Psoas muscle (tissue), 8 donors: ENCODE data around the gene PLD3. TPM values are rescaled to one million over a fixed set of nuclear protein-coding genes. Genes with fewer than 3 reads are reported as not detected.

Experiments used
- ATAC-seq, 4 donors: fragments of 200-7000 bp; cut with Tn5 transposase; one replicate each; pipeline ENCODE4 v1.9.1; 2020; ENCODE audit warnings: moderate library complexity in 3 of 4, mild to moderate bottlenecking in 2 of 4
- DNase-seq, 2 donors: peaks; one replicate each; pipeline ENCODE4 v3.0.0-alpha.2; 2020
- H3K27ac ChIP-seq: fragments of 200-600 bp; one replicate; pipeline ENCODE4 v1.8.0; 2022
- H3K27me3 ChIP-seq, 3 donors: fragments of 200-600 bp in 1 of 3; one replicate each; pipeline versions ENCODE4 v1.6.1 to v1.8.0; 2013 to 2022; ENCODE audit warnings: low read length in 2 of 3, mild to moderate bottlenecking in 2 of 3, moderate library complexity in 1 of 3; ENCODE audit not compliant: insufficient read depth in 3 of 3
- H3K36me3 ChIP-seq, 2 donors: fragments of 200-600 bp in 1 of 2; one replicate each; pipeline versions ENCODE4 v1.6.1 to v1.8.0; 2013 to 2022; ENCODE audit warnings: low read depth in 1 of 2, mild to moderate bottlenecking in 1 of 2, moderate library complexity in 1 of 2; ENCODE audit not compliant: insufficient read depth in 1 of 2
- H3K4me1 ChIP-seq: fragments of 200-600 bp; one replicate; pipeline ENCODE4 v1.8.0; 2022
- H3K4me3 ChIP-seq: fragments of 200-600 bp; one replicate; pipeline ENCODE4 v1.8.0; 2022; ENCODE audit warnings: mild to moderate bottlenecking
- H3K9me3 ChIP-seq: fragments of 200-600 bp; one replicate; pipeline ENCODE4 v1.8.0; 2022
- WGBS, 3 donors: extraction: QIAGEN DNeasy Blood & Tissue Kit; methylation state at CpG; one replicate each; pipeline versions ENCODE4 v1.1.6 to v1.1.7; 2013; 5-methylcytosine and 5-hydroxymethylcytosine counted together
- intact Hi-C, 2 donors: fragments of 100-400 bp; cut with DNase I; formaldehyde crosslinking; loops; one replicate each; pipeline versions ENCODE4 v1.11.0 to v1.14.2; 2022
- polyA plus RNA-seq, 3 donors: library from polyadenylated mRNA; stranded (reverse); fragments of 200-250 nt; gene quantifications; one replicate each; pipeline ENCODE4 v1.2.3, GENCODE V29; 2013
- total RNA-seq, 4 donors: library from RNA; stranded (reverse); fragmentation: NEBNext Ultra II Directional in 2 of 4; extraction: Animal tissue kit (Norgen Biotek cat#: 25700) in 2 of 4; gene quantifications; one replicate each; pipeline versions ENCODE4 v1.2.1 to v1.2.4, GENCODE V29; 2021 to 2023
- TF ChIP-seq, protein P1 (sequence below): fragments of 200-600 bp; IDR thresholded peaks from one replicate; pipeline ENCODE4 v1.8.0; 2022; ENCODE audit warnings: antibody characterized with exemption
- donor health status: healthy with polysubstance abuse.
- donor health status: DM: no; HTN: no; CAD: no; lungs with moderate emphysema.
- donor health status: Bipolar disorder and iron deficiency.
- donor health status: healthy.
- donor health status: DM: yes; HTN: yes; CAD: no.
- donor health status: DM: no; HTN: no; CAD: no.
- donor health status: DM: no; HTN: no; CAD: no.
- donor health status: DM: yes; HTN: yes; CAD: no.

Gene PLD3
- total and polyA plus RNA-seq, 7 donors, result 60.2 to 116 (median 84.2) TPM

DNA sequence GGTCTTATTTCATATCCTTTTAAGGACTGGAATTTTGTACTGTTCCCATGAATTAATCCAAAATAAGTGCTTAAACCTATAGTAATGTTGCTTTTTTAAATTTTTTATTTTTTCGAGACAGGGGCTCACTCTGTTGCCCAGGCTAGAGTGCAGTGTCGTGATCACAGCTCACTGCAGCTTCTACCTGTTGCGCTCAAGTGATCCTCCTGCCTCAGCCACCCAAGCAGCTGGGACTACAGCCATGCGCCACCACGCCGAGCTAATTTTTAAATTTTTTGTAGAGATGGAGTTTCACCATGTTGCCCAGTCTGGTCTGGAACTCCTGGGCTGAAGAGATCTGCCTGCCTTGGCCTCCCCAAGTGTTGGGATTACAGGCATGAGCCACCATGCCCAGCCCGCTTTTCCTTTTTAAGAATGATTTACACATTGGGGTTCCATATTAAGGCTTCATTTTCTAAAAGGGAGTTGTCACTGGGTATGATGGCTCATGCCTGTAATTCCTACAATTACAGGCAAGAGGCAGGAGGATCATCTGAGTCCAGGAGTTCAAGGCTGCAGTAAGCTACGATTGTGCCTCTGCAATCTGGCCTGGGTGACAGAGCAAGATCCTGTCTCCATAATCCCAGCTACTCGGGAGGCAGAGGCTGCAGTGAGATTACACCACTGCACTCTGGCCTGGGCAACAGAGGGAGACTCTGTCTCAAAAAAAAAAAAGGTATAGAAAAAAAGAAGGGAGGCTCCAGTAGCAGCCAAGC is 35.1 kb upstream of the PLD3 start:
- Histone ChIP-seq H3K9me3 (no peaks in the 10 kb centered on the region), H3K4me3 (no peak overlapping the region), H3K27ac (no peak overlapping the region), H3K36me3 (peaks cover 0 to 3% of the 10 kb centered on the region in 2 donors), H3K27me3 (no peaks in the 10 kb centered on the region), H3K4me1 (no peaks in the 10 kb centered on the region)
- intact Hi-C loops, result loop anchor here in 1 of 2 donors (10.0 kb wide), 1 partner anchor 211 kb away; no protein-coding TSS in a partner anchor
- DNase-seq, result no peak
- WGBS, 3 donors, result 86 to 92% (median 88%) methylated on average over 9 of the region's 9 CpGs
- TF ChIP-seq, protein P1, sequence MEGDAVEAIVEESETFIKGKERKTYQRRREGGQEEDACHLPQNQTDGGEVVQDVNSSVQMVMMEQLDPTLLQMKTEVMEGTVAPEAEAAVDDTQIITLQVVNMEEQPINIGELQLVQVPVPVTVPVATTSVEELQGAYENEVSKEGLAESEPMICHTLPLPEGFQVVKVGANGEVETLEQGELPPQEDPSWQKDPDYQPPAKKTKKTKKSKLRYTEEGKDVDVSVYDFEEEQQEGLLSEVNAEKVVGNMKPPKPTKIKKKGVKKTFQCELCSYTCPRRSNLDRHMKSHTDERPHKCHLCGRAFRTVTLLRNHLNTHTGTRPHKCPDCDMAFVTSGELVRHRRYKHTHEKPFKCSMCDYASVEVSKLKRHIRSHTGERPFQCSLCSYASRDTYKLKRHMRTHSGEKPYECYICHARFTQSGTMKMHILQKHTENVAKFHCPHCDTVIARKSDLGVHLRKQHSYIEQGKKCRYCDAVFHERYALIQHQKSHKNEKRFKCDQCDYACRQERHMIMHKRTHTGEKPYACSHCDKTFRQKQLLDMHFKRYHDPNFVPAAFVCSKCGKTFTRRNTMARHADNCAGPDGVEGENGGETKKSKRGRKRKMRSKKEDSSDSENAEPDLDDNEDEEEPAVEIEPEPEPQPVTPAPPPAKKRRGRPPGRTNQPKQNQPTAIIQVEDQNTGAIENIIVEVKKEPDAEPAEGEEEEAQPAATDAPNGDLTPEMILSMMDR, result no peak
- no peak for ATAC-seq

DNA sequence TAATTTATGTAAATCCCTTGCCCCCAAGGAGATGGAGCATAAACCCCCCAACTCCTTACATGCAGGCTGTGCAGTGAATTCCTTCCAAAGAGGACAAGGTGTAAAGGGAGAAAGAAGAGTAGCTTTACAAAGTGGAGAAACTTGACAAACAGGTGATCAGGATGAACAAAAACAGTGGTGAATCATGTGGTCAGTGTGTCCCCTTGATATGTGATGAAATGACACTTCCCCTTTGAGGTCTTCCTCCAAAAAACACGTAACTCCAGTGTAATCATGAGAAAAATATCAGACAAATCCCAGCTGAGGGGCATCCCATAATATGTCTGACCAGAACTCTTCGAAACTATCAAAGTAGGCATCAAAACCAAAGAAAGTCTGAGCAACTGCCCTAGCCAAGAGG is 33.8 kb upstream of the PLD3 start:
- TF ChIP-seq, protein P1, result no peak
- Histone ChIP-seq H3K4me1 (no peaks in the 10 kb centered on the region), H3K36me3 (peaks cover 0 to 13% of the 10 kb centered on the region in 2 donors), H3K27me3 (no peaks in the 10 kb centered on the region), H3K4me3 (no peak overlapping the region), H3K9me3 (no peaks in the 10 kb centered on the region), H3K27ac (no peak overlapping the region)
- DNase-seq (no peak), ATAC-seq (no peak)
- intact Hi-C loops, result loop anchor here in 1 of 2 donors (10.0 kb wide), 1 partner anchor 210 kb away; no protein-coding TSS in a partner anchor
- 78 to 83% (median 82%) methylated on average over 2 of the region's 2 CpGs for WGBS, 3 donors

DNA sequence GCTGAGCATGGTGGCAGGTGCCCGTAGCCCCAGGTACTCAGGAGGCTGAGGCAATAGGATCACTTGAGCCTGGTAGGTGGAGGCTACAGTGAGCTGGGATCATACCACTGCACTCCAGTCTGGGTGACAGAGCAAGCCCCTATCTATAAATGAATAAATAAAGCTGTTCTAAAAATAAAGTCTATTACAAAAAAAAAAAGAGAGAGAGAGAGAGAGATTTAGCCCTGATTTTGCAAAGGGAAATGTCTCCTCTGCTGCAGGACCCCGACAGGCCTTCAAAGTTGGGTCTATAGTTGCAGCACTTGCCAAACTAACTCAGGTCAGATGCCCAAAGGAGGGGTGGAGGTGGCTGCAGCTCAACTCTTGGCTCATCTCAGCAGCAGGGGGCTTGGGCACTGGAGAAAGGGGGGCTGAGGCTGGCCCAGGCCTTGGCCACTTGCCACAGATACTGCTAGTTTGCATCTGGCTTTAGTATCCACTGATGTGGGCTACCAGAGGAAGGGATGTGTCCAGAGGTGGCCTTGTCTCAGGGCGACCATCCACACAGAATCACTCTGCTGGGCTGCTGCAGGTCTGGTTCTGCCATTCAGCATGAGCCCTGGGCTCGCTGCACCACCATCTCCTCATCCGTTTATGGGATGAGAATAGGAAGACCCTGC is 32.6 kb upstream of the PLD3 start:
- peaks cover 0 to 23% of the 10 kb centered on the region in 2 donors for H3K36me3 ChIP-seq
- ATAC-seq (peak; percentile 26 to 38 (median 30)), DNase-seq (no peak)
- 64 to 78% (median 71%) methylated on average over 5 of the region's 5 CpGs for WGBS, 3 donors
- TF ChIP-seq, protein P1, result no peak
- intact Hi-C loops, result loop anchor here in 1 of 2 donors (10.0 kb wide), 1 partner anchor 209 kb away; no protein-coding TSS in a partner anchor
- H3K4me3 ChIP-seq, result no peak overlapping the region
- peak overlapping the region; percentile 10 for H3K27ac ChIP-seq
- H3K9me3 ChIP-seq, result no peaks in the 10 kb centered on the region
- H3K4me1 ChIP-seq, result no peaks in the 10 kb centered on the region
- H3K27me3 ChIP-seq, result no peaks in the 10 kb centered on the region

DNA sequence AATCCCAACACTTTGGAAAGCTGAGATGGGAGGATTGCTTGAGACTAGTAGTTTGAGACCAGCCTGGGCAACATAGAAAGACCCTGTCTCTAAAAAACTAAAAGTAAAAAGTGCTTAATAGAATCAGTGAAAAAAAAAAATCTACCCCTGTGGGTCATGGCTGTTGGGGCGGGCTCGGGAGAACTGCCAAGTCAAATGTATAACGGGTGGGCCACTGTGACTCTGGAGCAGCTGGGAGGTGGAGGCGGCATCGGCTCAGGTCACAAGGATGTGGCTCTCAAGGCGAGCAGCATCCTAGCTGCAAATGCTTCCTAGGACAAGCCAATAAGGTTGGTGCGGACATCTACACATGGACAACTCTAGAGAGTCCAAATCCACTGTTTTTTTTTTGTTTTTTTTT is 31.2 kb upstream of the PLD3 start:
- 58 to 71% (median 70%) methylated on average over 7 of the region's 7 CpGs for WGBS, 3 donors
- H3K27ac ChIP-seq, result no peak overlapping the region
- peaks cover 3 to 37% of the 10 kb centered on the region in 2 donors for H3K36me3 ChIP-seq
- no peaks in the 10 kb centered on the region for H3K9me3 ChIP-seq
- DNase-seq, result no peak
- no peaks in the 10 kb centered on the region for H3K4me1 ChIP-seq
- ATAC-seq, result no peak
- H3K27me3 ChIP-seq, result no peaks in the 10 kb centered on the region
- H3K4me3 ChIP-seq, result no peak overlapping the region
- intact Hi-C loops, result loop anchor here in 1 of 2 donors (10.0 kb wide), 1 partner anchor 207 kb away; no protein-coding TSS in a partner anchor
- TF ChIP-seq, protein P1, result no peak
